ENCODE measurements around the gene SLC35F1. TPM values are rescaled to one million over a fixed set of nuclear protein-coding genes. Genes with fewer than 3 reads are reported as not detected.

Gene SLC35F1
- total RNA-seq, 4 donors from 2014 or later = 0.30 to 0.91 (median 0.48) TPM

DNA sequence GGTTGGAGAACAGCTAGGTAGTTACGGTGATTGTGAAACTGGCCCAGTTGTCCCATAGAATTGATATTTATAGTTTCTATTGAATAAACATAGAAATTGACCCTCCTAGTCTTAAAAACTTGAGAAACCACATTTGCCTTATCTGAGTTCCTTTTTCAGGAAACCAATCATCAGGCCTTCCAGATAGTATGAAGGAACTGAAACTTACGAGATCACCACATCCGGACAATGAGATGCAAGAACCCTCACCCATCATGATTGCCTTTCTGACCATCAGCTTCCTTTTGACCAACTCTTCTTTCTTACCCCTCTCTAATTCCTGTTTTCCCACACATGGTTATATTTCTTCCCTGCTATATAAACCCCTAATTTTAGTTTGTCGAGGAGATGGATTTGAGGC lies 21.8 kb downstream of the SLC35F1 start:
- no peak for DNase-seq (ENCODE audit: low spot score in 2 of 2)
- no peak for TF ChIP-seq POLR2A (IDR thresholded peaks at IDR 0.05)
- TF ChIP-seq, protein P1, sequence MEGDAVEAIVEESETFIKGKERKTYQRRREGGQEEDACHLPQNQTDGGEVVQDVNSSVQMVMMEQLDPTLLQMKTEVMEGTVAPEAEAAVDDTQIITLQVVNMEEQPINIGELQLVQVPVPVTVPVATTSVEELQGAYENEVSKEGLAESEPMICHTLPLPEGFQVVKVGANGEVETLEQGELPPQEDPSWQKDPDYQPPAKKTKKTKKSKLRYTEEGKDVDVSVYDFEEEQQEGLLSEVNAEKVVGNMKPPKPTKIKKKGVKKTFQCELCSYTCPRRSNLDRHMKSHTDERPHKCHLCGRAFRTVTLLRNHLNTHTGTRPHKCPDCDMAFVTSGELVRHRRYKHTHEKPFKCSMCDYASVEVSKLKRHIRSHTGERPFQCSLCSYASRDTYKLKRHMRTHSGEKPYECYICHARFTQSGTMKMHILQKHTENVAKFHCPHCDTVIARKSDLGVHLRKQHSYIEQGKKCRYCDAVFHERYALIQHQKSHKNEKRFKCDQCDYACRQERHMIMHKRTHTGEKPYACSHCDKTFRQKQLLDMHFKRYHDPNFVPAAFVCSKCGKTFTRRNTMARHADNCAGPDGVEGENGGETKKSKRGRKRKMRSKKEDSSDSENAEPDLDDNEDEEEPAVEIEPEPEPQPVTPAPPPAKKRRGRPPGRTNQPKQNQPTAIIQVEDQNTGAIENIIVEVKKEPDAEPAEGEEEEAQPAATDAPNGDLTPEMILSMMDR (IDR thresholded peaks at IDR 0.05) = no peak
- intact Hi-C loops (cut with DNase I; ENCODE audit: low total_unique reads) = no loop called here

DNA sequence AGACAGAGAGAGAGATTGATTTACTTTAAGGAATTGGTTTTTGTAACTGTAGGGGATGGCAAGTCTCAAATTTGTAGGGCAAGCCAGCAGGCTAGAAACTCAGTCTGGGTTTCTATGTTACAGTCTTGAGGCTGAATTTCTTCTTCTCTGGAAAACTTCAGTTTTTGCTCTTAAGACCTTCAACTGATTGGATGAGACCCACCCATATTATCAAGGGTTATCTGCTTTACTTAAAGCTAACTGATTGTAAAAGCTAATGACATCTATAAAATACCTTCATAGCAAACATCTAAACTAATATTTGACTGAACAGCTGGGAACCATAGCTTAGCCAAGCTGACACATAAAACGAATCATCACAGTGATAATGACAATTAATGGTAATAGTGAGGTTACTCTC lies 22.4 kb downstream of the SLC35F1 start:
- TF ChIP-seq, protein P1 (IDR thresholded peaks at IDR 0.05) = no peak
- no peak for TF ChIP-seq POLR2A (IDR thresholded peaks at IDR 0.05)
- DNase-seq (ENCODE audit: low spot score in 2 of 2) = no peak
- WGBS, 2 donors = 73 to 76% methylated on average over 1 of the region's 1 CpG
- H3K4me3 ChIP-seq (ENCODE audit: low read depth, poor library complexity, severe bottlenecking) = no peak overlapping the region
- intact Hi-C loops (cut with DNase I; ENCODE audit: low total_unique reads) = no loop called here

More for the DNA sequence above, 21.8 kb downstream of the SLC35F1 start:
- 77 to 84% methylated on average over 4 of the region's 4 CpGs for WGBS, 2 donors
- no peak overlapping the region for H3K4me3 ChIP-seq (ENCODE audit: low read depth, poor library complexity, severe bottlenecking)

DNA sequence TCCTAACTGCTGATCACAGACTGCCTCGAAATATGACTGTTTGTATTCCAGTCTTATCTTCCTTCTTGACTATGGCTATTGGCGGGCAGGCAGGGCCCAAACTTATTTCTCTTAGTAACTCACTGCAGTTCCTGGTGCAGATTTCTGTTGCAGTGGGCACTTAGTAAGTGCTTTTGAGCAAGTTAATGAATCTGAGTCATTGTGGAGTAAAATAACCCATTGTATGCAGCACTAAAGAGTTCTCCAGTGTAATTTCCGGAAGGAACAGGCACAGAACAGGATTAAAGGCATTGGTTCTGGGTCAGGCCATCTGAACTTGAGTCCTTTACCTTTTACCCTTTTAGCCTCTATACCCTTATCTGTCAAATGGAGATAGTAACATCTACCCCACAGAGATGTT lies 23.6 kb downstream of the SLC35F1 start:
- 81 to 85% methylated on average over 3 of the region's 3 CpGs for WGBS, 2 donors
- no peak for TF ChIP-seq POLR2A (IDR thresholded peaks at IDR 0.05)
- TF ChIP-seq, protein P1 (IDR thresholded peaks at IDR 0.05) = no peak
- DNase-seq (ENCODE audit: low spot score in 2 of 2) = no peak
- intact Hi-C loops (cut with DNase I; ENCODE audit: low total_unique reads) = no loop called here
- H3K4me3 ChIP-seq (ENCODE audit: low read depth, poor library complexity, severe bottlenecking) = no peak overlapping the region

DNA sequence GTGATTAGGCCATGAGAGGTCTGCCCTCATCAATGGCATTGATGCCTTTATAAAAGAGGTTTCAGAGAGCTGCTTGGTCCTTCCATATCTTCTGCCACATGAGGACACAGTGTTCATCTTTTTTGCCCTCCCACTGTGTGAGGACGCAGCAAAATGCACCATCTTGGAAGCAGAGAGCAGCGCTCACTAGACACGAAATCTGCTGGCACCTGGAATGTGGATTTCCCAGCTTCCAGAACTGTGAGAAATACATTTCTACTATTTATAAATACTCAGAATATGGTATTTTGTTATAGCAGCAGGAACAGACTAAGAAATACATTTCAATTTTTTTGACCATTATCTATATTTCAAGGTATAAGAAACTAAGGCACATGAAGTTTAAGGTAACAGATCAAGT lies 24.9 kb downstream of the SLC35F1 start:
- no peak overlapping the region for H3K4me3 ChIP-seq (ENCODE audit: low read depth, poor library complexity, severe bottlenecking)
- DNase-seq (ENCODE audit: low spot score in 2 of 2) = no peak
- TF ChIP-seq, protein P1 (IDR thresholded peaks at IDR 0.05) = no peak
- TF ChIP-seq POLR2A (IDR thresholded peaks at IDR 0.05) = no peak
- intact Hi-C loops (cut with DNase I; ENCODE audit: low total_unique reads) = no loop called here
- 86 to 87% methylated on average over 3 of the region's 3 CpGs for WGBS, 2 donors

DNA sequence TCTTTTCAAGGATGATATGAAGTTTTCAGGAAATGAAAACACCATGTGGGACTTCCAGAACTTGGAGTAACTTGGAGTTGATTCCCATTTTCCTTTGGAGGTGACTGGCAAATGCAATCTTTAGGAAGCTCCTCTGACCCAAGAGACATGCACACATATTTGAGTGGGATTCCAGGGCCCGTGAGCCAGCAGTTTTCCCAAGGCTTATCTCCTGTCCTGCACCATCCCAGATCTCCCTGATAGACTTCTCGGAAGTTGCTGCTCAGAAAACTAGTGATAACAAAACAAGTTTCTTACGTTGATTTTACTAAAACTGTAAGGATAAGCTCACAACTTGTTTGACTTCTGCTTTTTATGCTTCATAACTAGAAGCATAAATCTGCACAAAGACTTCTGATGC lies 25.6 kb downstream of the SLC35F1 start:
- DNase-seq (ENCODE audit: low spot score in 2 of 2) = no peak
- intact Hi-C loops (cut with DNase I; ENCODE audit: low total_unique reads) = no loop called here
- TF ChIP-seq, protein P1 (IDR thresholded peaks at IDR 0.05) = no peak
- no peak for TF ChIP-seq POLR2A (IDR thresholded peaks at IDR 0.05)
- WGBS, 2 donors = 69 to 75% methylated on average over 3 of the region's 3 CpGs
- no peak overlapping the region for H3K4me3 ChIP-seq (ENCODE audit: low read depth, poor library complexity, severe bottlenecking)

DNA sequence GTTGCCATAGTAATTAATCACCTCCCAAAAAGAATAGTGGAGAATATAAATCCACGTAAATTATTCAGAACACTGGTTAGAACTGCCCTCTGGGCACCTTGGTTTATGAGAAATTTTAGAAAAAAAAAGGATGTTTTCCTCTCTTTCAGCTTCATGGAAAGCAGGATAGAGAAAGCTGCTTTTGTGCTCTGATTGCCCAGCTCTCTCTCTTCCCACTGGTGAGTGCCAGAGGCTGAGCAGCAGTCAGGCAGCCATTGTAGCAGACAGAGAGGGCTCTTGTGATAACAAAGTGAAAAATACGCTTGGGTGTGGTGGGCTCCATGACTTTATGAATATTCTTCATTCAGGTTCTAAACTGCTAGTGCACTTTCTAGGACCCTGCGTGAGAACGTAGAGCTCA lies 26.4 kb downstream of the SLC35F1 start:
- 63 to 71% methylated on average over 4 of the region's 4 CpGs for whole genome bisulfite sequencing, 2 donors
- TF ChIP-seq POLR2A (IDR thresholded peaks at IDR 0.05) = no peak
- TF ChIP-seq, protein P1 (IDR thresholded peaks at IDR 0.05) = no peak
- no peak overlapping the region for H3K4me3 ChIP-seq (ENCODE audit: low read depth, poor library complexity, severe bottlenecking)

More for the DNA sequence above, 26.4 kb downstream of the SLC35F1 start:
- no peak for DNase-seq (ENCODE audit: low spot score in 2 of 2)
- intact Hi-C loops (cut with DNase I; ENCODE audit: low total_unique reads) = no loop called here

Data from lower leg skin (tissue), 4 donors.